ENCODE measurements around the gene MUC7.
"Not testable (repeated sequence)": the region's sequence is repeated elsewhere in the genome, so short reads cannot be mapped to it uniquely, and the experiment has no call there.

DNA sequence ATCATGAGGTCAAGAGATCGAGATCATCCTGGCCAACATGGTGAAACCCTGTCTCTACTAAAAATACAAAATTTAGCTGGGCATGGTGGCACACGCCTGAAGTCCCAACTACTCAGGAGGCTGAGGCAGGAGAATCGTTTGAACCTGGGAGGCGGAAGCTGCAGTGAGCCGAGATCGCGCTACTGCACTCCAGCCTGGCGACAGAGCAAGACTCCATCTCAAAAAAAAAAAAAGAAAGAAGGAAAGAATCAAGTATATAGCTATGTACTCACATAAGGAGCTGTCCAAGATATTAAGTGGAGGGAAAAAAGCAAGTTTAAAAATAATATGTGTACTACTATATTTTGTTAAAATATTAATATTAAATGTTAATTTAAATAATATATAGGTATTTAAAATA lies 29.8 kb downstream of the MUC7 start:
- TF ChIP-seq, protein P1, sequence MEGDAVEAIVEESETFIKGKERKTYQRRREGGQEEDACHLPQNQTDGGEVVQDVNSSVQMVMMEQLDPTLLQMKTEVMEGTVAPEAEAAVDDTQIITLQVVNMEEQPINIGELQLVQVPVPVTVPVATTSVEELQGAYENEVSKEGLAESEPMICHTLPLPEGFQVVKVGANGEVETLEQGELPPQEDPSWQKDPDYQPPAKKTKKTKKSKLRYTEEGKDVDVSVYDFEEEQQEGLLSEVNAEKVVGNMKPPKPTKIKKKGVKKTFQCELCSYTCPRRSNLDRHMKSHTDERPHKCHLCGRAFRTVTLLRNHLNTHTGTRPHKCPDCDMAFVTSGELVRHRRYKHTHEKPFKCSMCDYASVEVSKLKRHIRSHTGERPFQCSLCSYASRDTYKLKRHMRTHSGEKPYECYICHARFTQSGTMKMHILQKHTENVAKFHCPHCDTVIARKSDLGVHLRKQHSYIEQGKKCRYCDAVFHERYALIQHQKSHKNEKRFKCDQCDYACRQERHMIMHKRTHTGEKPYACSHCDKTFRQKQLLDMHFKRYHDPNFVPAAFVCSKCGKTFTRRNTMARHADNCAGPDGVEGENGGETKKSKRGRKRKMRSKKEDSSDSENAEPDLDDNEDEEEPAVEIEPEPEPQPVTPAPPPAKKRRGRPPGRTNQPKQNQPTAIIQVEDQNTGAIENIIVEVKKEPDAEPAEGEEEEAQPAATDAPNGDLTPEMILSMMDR (IDR thresholded peaks at IDR 0.05; ENCODE audit: poor library complexity), result not testable (repeated sequence)
- not testable (repeated sequence) for TF ChIP-seq EZH2 (IDR thresholded peaks at IDR 0.05; ENCODE audit: borderline replicate concordance)
